Endothelial cell of umbilical vein (primary cell): Measurements from ENCODE around the gene TAF3.

Source experiments
- EZH2 ChIP-seq: IDR thresholded peaks from 2 replicates; pipeline ENCODE4 v1.6.1; 2012; ENCODE audit warnings: borderline replicate concordance, low read depth, mild to moderate bottlenecking, moderate library complexity, low read length, inconsistent platforms; ENCODE audit not compliant: severe bottlenecking
- FOS ChIP-seq: IDR thresholded peaks from 2 replicates; pipeline ENCODE4 v1.6.1; 2011; ENCODE audit warnings: mild to moderate bottlenecking, low read length, moderate library complexity, borderline replicate concordance; ENCODE audit not compliant: insufficient read depth
- GATA2 ChIP-seq: IDR thresholded peaks from 2 replicates; pipeline ENCODE4 v1.7.0; 2011; ENCODE audit warnings: low read depth, mild to moderate bottlenecking, moderate library complexity, mixed read lengths, low read length; ENCODE audit not compliant: insufficient read length, insufficient read depth
- JUN ChIP-seq: IDR thresholded peaks from 2 replicates; pipeline ENCODE4 v1.6.1; 2011; ENCODE audit warnings: borderline replicate concordance, low read depth; ENCODE audit not compliant: insufficient read length, insufficient read depth
- MAX ChIP-seq: IDR thresholded peaks from 2 replicates; pipeline ENCODE4 v1.6.1; 2011; ENCODE audit not compliant: insufficient read depth, insufficient read length
- MYC ChIP-seq: IDR thresholded peaks from one replicate; pipeline ENCODE4 v1.6.1; 2011; ENCODE audit warnings: mild to moderate bottlenecking, low read depth, low read length
- POLR2A ChIP-seq: IDR thresholded peaks from 2 replicates; pipeline ENCODE4 v1.6.1; 2012; ENCODE audit warnings: low read depth, mild to moderate bottlenecking, control low read depth, low read length
- POLR2AphosphoS5 ChIP-seq: IDR thresholded peaks from 2 replicates; pipeline ENCODE4 v1.6.1; 2012; ENCODE audit warnings: low read depth, mild to moderate bottlenecking, control low read depth, low read length, moderate library complexity; ENCODE audit not compliant: insufficient read depth
- TF ChIP-seq, protein P1 (sequence below), 2 donors: IDR thresholded peaks; 1 replicate in 1 of 2; 2 replicates in 1 of 2; pipeline ENCODE4 v1.5.1; 2011; ENCODE audit warnings: low read length in 2 of 2, mild to moderate bottlenecking in 2 of 2, moderate library complexity in 2 of 2, control low read depth in 1 of 2, inconsistent platforms in 1 of 2, low read depth in 1 of 2; ENCODE audit not compliant: insufficient read depth in 1 of 2; ENCODE audit errors: extremely low read depth in 1 of 2

DNA sequence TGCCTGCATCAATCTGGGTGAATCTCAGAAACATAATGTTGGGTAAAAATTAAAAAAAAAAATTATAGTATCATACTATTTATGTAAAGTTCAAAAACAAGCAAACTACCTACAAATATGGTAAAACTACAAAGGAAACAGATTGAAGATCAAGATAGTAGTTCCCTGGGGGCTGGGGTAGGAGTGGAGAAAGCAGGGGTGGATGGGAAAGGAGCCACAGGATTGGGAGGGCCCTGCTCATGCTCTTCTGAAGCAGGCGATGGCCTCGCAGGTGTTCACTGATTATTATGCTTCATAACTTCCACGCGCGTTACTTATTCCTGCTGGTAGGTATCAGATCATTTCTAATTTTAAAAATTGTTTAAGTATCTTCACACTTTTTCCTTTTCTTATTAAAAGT is 140.1 kb downstream of the TAF3 start:
- TF ChIP-seq, protein P1, sequence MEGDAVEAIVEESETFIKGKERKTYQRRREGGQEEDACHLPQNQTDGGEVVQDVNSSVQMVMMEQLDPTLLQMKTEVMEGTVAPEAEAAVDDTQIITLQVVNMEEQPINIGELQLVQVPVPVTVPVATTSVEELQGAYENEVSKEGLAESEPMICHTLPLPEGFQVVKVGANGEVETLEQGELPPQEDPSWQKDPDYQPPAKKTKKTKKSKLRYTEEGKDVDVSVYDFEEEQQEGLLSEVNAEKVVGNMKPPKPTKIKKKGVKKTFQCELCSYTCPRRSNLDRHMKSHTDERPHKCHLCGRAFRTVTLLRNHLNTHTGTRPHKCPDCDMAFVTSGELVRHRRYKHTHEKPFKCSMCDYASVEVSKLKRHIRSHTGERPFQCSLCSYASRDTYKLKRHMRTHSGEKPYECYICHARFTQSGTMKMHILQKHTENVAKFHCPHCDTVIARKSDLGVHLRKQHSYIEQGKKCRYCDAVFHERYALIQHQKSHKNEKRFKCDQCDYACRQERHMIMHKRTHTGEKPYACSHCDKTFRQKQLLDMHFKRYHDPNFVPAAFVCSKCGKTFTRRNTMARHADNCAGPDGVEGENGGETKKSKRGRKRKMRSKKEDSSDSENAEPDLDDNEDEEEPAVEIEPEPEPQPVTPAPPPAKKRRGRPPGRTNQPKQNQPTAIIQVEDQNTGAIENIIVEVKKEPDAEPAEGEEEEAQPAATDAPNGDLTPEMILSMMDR (IDR thresholded peaks at IDR 0.05; ENCODE audit: extremely low read depth in 1 of 2, insufficient read depth in 1 of 2, low read depth in 1 of 2, low read length in 2 of 2), result no peak
- no peak for TF ChIP-seq POLR2AphosphoS5
- TF ChIP-seq POLR2A, result no peak
- TF ChIP-seq EZH2, result no peak
- TF ChIP-seq MAX, result no peak
- TF ChIP-seq GATA2, result no peak
- no peak for TF ChIP-seq JUN
- no peak for TF ChIP-seq MYC
- no peak for TF ChIP-seq FOS
